ENCODE results near the gene PDXK.

The PDXK gene

DNA sequence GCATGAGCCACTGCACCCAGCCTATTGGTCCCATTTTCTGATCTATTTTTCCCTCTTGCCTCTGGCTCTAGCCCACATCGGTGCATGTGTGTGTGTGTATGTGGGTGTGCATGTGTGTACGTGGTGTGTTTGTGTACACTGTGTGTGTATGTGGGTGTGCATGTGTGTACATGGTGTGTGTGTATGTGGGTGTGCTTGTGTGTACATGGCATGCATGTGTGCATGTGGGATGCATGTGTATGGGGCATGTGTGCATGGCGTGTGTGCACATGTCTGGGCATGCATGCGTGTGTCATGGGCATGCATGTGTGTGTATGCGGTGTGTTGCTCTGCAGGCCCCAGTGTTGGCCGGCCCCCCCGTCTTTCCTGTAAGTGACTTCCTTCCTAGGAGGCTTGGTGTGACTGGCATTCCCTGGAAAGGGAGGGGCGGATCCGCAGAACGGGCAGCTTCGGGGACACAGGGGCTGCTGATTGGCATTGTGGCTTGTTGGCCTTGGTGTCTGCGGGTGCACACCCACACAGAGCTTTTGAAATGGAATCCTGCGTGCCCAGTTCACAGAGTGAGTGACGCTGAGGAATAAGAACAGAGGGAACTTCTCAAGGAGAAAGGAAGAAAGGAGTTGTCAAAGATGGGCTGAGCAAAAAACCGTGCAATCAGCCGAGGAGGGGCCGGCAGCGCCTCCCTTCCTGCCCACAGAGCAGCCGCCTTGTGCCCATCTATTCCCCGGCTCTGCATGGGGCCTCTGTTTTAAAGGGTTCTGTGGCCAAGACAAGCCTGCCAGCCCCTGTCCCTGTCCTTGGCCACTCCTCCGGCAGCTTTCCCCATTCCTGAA is 8.0 kb downstream of the PDXK start:
- no peak for DNase-seq

DNA sequence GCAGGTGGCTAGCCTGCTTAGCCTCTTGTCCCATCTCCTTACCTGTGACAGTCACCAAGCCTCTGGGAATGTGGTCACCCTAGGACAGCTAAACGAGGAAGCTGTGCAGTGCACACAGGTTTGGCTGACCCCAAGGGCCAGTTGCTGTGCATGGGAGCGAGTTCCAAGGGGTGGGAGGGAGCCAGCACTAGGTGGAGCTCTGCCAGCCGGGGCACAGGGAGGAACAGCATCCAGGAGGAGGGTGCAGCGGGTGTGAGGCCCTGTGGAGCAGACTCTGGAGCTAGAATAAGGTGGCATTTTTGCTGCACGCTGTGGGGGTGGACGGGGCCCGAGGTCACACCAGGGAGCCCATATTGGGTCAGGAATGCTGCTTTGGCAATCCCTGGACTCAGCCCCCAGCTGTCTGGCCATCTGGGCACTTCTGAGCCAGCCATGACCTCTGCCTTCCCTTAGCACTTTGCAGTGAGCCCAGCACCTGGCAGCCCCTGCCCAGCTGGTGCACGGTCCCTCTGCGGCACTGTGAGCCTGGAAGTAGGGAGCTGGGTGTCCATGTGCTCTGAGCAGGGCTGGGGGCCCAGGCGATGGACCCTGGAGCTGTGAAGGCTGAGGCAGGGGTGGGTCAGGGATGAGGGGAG is 8.7 kb downstream of the PDXK start:
- no peak for DNase-seq

DNA sequence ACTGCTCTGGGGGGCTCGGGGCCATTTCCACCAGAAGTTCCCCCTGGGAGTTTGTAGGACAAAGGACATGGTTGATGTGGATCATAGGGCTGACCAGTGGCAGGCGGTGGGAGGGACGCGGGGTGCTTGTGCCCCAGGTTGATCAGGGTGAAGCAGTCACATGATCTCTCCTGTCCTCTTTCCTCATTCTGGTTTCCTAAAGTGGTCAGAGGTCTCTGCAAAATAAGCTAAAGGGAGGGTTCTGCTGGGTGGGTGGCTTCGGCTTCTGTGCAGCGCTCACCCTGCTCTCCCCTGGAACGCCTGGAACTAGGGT is 9.2 kb downstream of the PDXK start:
- DNase-seq, result no peak

- peak; percentile 69 for DNase-seq
Measured at GRCh38 chr21:43728467-43729390, 9.8 kb downstream of the PDXK start.

GRCh38 chr21:43731476-43731875 is 12.5 kb downstream of the PDXK start:
- DNase-seq, result no peak

- no peak for DNase-seq
Measured at GRCh38 chr21:43731891-43732711, 13.2 kb downstream of the PDXK start.

GRCh38 chr21:43733060-43733459 is 14.1 kb downstream of the PDXK start:
- no peak for DNase-seq

- DNase-seq, result no peak
Measured at GRCh38 chr21:43733529-43734071, 14.7 kb downstream of the PDXK start.

DNA sequence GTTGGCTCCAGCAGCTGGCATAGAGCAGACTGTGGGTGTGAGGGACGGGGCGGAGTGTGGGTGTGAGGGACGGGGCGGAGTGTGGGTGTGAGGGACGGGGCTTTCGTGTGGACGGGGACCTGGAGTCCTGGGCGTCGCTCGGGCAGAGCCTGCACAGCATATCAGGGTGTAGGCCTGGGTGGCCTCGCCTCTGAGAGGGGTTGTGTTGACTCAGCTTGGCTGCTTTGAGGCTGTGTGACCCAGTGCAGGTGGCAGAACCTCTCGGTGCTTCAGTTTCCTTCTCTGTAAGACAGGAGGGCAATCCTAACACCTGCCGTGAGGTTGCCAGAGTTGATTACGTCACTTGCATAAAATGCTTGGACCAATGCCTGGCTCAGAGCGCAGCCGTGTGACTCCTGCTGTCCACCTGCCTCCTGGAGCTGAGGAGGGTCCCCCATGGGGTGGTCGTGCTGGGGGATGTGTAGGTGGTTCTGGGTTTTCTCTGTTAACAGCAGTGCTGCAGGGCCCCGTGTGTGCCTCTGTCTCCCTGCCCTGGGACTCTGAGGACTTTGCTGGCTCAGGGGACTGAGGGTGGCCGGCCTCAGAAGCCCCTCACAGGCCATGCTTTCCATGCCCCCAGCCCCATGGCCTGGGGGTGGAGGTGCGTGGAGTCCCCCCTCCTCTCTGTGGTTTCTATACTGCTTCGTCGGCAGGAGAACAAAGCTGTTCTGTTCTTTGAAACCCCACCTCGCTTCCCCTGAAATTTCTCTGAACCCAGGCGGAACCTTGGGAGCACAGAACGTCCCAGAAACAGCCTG is 15.4 kb downstream of the PDXK start:
- DNase-seq, result no peak

GRCh38 chr21:43734928-43735229 is 15.9 kb downstream of the PDXK start:
- no peak for DNase-seq

DNA sequence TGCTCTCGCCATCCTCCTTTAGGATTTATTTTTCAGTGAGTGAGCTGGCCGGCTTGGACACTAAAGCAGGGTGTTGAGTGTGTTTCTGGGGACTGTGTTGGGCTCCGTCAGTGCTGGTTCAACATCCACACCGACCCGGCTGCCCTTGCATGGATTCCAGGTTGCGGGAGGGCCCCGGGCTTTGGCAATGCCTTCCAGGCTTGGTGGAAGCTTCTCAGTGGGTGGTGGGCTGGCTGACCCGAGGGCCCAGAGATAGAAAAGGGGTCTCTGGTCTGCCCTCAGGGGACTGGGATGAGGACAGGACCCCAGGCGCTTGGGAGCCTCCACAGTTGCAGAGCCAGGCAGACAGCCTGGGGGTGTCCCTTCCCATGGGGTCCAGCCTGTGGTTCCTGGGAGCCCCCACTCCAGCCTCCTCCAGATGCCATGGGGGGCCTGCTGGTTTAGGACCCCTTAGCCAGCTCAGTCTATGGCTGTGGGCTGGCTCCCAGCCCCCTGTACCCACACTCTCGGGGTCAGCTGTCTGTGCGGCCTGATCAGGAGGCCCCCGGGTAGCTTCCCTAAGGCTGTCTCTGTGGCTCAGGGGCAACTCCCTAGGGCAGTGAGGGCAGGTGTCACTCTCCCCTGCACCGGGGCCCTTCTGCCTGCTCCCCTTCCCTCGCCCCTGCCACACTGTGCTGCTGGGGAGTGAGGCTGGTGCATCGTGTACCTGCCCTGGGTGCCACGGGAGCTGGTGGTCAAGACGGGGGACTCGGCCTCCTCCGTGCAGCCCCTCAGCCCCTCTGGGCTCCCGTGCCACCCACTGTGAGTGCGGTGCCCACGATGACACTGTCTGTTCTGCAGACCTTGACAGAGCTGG is 16.5 kb downstream of the PDXK start:
- no peak for DNase-seq

DNA sequence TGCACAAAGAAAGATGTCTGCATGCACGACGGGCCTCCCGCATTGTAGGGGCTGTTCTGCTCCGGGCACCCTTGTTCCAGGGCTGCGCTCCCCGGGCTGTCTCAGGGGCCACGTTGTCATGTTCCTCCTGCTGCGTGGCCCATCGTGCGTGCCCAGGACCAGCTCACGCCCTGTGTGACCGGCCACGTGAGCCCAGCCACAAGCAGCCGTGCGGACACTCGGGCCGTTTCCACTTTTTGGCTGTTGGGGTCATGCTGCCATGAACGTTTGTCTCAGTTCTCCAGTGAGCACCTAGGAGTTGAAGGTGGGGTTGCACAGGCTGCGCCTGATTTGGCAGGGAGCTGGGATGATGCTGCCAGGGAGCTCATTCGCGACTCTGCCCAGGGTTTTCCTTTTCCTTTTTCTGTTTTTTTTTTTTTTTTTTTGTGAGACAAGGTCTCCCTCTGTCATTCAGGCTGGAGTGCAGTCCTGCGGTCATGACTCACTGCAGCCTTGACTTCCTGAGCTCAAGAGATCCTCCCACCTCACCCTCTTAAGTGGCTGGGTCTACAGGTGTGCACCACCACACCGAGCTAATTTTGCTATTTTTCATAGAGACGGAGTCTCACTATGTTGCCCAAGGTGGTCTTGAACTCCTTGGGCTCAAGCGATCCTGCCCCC is 17.4 kb downstream of the PDXK start:
- no peak for DNase-seq

- DNase-seq, result no peak
Measured at GRCh38 chr21:43737158-43737950, 18.4 kb downstream of the PDXK start.

- no peak for DNase-seq
Measured at GRCh38 chr21:43739621-43740435, 20.9 kb downstream of the PDXK start.

GRCh38 chr21:43740497-43741156 is 21.7 kb downstream of the PDXK start:
- no peak for DNase-seq

- no peak for DNase-seq
Measured at GRCh38 chr21:43741423-43742096, 22.6 kb downstream of the PDXK start.

GRCh38 chr21:43743947-43744346 is 25.0 kb downstream of the PDXK start:
- DNase-seq, result no peak

All from activated gamma-delta T cell treated with Interleukin-2 at 50 U/mL for 16 hours (primary cell).